GDM1 (cell line): ENCODE data around the gene IL6.
"Not testable (repeated sequence)": the region's sequence is repeated elsewhere in the genome, so short reads cannot be mapped to it uniquely, and the experiment has no call there.

Source experiments
- DNase-seq: peaks from one replicate; lab custom pipeline; 2025; lab: John Stamatoyannopoulos, UW

Gene IL6

GRCh38 chr7:22727714-22728035, 675 bp downstream of the IL6 start:
- DNase-seq: no peak

- no peak for DNase-seq
These were observed 1.5 kb downstream of the IL6 start for GRCh38 chr7:22728401-22729029.

DNA sequence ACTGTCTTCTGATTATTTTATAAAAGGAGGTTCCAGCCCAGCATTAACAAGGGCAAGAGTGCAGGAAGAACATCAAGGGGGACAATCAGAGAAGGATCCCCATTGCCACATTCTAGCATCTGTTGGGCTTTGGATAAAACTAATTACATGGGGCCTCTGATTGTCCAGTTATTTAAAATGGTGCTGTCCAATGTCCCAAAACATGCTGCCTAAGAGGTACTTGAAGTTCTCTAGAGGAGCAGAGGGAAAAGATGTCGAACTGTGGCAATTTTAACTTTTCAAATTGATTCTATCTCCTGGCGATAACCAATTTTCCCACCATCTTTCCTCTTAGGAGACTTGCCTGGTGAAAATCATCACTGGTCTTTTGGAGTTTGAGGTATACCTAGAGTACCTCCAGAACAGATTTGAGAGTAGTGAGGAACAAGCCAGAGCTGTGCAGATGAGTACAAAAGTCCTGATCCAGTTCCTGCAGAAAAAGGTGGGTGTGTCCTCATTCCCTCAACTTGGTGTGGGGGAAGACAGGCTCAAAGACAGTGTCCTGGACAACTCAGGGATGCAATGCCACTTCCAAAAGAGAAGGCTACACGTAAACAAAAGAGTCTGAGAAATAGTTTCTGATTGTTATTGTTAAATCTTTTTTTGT, 2.3 kb downstream of the IL6 start:
- DNase-seq: no peak

GRCh38 chr7:22730066-22730710, 3.2 kb downstream of the IL6 start:
- no peak for DNase-seq

GRCh38 chr7:22730921-22731654, 4.1 kb downstream of the IL6 start:
- DNase-seq: no peak

DNA sequence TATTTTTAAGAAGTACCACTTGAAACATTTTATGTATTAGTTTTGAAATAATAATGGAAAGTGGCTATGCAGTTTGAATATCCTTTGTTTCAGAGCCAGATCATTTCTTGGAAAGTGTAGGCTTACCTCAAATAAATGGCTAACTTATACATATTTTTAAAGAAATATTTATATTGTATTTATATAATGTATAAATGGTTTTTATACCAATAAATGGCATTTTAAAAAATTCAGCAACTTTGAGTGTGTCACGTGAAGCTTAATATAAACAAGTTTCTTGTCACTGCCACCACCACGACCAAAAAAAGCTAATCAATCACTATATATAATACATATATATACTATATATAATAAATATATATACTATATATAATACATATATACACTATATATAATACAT, 4.8 kb downstream of the IL6 start:
- DNase-seq: no peak

DNA sequence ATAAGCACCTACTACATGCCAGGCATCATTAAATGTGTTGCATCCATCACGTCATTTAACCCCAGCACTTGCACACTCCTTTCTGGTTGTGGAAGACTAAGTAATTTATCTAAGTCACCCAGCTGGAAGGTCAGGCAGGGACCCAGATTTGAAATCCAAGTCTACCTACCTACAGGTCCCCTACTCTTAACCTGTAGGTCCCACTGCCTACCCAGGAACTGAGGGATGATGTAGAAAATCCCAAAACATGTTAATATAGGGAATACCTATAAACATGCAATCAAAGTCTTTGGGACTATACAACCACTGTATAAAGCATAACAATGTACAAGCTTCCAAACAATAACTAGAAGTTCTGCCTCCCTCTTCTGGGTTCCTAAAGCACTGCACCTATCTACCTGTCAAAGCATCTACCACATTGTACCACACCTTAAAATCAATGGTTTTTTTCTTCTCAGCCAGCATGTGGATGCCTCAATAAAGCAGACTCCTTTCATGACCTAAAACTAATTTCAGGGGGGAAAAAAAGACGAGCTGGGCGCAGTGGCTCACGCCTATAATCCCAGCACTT, 5.6 kb downstream of the IL6 start:
- DNase-seq: no peak

- DNase-seq: no peak
These were observed 6.8 kb downstream of the IL6 start for GRCh38 chr7:22733761-22734160.

DNA sequence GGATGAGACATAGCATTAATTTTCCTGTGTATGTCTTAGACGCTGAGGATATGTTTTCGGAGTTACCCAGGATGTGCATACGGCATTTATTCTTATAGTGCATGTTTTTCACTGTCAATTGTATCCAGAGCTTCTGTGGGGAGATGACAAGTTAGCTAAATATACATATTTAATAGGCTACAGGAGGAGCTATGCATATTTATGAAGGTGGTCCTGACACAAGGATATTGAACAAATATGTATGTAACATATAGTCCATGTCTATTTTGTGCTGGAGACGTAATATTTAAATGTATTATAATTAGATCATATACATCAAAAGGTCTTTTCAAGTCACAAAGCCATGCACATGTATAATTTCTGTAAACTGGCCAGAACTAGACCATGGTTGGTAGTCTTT, 16.0 kb downstream of the IL6 start:
- DNase-seq: no peak

- no peak for DNase-seq
These were observed 24.3 kb downstream of the IL6 start for GRCh38 chr7:22751341-22751740.

- DNase-seq: no peak
These were observed 30.5 kb downstream of the IL6 start for GRCh38 chr7:22757338-22757994.

DNA sequence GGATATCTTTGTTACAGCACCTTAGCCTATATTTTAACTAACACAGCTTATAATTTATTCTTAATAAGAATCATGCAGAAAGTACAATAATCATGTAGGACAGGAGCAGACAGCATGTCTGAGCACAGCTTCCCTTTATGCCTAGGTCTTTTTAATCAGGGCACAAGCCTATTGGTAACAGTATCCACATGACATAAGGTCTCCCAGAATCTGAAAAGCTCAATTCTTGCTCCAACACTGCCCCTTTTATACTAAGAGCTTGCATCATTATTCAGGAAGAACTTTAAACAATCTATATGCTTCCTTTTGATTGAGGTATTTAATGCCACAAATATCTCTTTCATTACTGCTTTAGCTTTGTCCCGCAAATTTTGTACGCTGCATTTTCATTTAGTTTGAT, 31.6 kb downstream of the IL6 start:
- DNase-seq: no peak

GRCh38 chr7:22759721-22760120, 32.7 kb downstream of the IL6 start:
- no peak for DNase-seq

- no peak for DNase-seq
These were observed 35.9 kb downstream of the IL6 start for GRCh38 chr7:22762866-22763265.

GRCh38 chr7:22765609-22766008, 38.6 kb downstream of the IL6 start:
- DNase-seq: no peak

DNA sequence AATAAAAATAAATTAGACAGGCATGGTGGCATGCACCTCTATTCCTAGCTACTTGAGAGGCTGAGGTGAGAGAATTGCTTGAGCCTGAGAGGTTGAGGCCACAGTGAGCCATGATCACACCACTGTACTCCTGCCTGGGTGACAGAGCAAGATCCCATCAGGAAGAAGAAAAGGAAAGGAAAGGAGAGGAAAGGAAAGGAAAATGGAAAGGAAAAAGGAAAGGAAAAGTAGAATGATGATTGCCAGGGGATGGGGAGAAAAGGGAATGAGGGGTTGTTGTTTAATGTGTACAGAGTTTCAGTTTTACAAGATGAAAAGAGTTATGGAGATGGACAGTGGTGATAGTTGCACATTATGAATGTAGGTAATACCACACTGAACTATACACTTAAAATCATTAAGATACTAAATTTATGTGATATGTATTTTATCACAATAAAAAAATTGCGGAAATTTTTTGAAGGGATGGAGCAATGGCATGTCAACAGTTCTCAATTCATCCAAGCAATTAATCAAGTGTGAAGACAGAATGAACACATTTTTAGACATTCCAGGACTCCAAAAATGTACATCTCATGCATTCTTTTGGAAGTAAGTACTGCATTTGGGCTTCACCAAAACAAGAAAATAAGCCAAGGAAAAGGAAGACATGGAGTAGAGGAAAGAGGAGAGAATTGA, 44.3 kb downstream of the IL6 start:
- no peak for DNase-seq

- no peak for DNase-seq
These were observed 44.9 kb downstream of the IL6 start for GRCh38 chr7:22771872-22772228.

GRCh38 chr7:22772885-22773284, 45.9 kb downstream of the IL6 start:
- no peak for DNase-seq

DNA sequence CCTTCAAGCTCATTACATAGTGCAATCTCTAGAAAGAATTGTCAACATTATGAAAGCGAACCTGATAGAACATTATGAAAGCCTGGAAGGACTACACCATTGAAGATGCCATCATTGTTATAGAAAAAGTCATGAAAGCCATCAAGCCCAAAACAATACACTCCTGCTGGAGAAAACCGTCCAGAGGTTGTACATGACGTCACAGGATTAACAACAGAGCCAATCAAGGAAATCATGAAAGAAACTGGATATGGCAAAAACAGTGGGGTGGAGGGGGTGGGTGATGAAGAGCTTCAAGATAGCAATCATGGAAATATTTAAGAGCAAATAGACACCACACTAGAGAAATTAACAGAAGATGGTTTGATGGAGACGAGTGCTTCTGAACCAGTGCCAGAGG, 50.0 kb downstream of the IL6 start:
- DNase-seq: no peak

GRCh38 chr7:22779730-22780323, 52.8 kb downstream of the IL6 start:
- DNase-seq: not testable (repeated sequence)

DNA sequence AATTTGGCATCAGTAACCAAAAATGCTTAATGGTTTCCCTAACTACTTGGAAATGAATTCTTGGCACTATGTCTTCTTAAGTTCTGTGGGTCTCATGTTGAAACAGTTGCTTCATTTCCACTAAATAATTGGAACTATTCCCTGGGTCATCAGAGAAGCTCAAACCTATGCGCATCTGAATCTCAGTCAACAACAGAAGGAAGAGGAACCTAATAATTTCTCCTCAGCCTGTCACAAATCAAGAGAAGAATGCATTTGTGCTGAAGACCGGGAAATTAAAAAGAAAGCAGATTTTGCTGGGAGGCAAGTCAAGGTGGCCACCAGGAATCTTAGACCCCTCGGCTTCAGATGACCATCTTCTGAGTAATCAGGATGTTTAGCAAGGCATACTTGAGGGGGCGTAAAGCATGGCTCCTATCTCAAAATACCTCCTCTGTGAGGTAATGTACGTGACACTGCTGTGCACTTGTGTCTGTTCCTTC, 54.3 kb downstream of the IL6 start:
- DNase-seq: no peak
